ENCODE data around the gene SLN.

Gene SLN

DNA sequence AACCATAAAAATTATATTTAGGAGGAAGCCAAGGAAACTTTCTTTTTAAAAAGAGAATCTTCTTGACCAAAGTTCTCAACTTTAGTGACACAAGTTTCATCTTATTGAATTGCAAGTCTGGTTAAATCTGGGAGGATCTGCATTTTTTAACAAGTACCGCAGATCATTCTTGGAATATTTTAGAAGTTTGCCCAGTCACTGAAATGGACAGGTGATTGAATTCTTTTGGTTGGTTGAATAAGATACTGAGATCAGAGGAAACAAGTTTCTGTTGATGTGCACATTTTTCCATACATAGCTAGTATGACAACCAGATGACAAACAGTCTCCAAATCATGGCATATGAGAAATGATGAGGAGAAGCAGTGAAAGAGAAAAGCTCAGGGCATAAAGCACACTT, 50.2 kb downstream of the SLN start:
- no peaks in the 10 kb centered on the region for H3K27me3 ChIP-seq (ENCODE audit: insufficient read depth, low read length)
- no peak overlapping the region for H3K27ac ChIP-seq (ENCODE audit: low read depth, low read length)
- H3K9ac ChIP-seq (ENCODE audit: low read depth, low read length) = no peak overlapping the region
- no peak overlapping the region for H3K4me3 ChIP-seq (ENCODE audit: low read length)
- peaks cover 3% of the 10 kb centered on the region; the same call in 1 of the 2 replicates for H3K4me1 ChIP-seq (ENCODE audit: insufficient read depth, low read length)
- H3K9me3 ChIP-seq (ENCODE audit: insufficient read depth, low read depth, low read length) = no peaks in the 10 kb centered on the region
- 97% methylated on average over 1 of the region's 1 CpG for WGBS
- no peaks in the 10 kb centered on the region for H3K36me3 ChIP-seq (ENCODE audit: insufficient read depth, low read length)

DNA sequence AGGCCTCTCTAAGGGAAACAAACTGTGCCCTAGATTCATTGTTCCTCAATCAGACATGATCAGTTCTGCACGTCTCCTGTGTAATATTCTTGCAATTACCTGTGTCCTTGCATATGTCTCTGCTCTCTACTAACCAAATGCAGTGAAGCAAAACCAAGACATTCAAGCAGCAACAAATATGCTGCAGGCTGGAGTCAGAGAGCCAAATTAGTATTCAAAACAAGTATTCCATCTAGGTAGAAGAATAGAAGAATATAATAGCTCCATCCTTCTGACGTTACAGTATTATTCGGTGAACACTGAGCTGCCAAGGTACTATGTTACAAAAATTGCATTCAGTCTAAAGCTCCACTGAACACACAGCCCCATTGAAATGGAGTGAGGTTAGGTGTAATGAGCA, 51.8 kb downstream of the SLN start:
- Histone ChIP-seq H3K27me3 (ENCODE audit: insufficient read depth, low read length) (no peaks in the 10 kb centered on the region), H3K9ac (ENCODE audit: low read depth, low read length) (no peak overlapping the region), H3K27ac (ENCODE audit: low read depth, low read length) (no peak overlapping the region), H3K4me1 (ENCODE audit: insufficient read depth, low read length) (peaks cover 8% of the 10 kb centered on the region; the same call in 1 of the 2 replicates), H3K9me3 (ENCODE audit: insufficient read depth, low read depth, low read length) (no peaks in the 10 kb centered on the region), H3K36me3 (ENCODE audit: insufficient read depth, low read length) (no peaks in the 10 kb centered on the region), H3K4me3 (ENCODE audit: low read length) (no peak overlapping the region)
- WGBS = 92% methylated on average over 1 of the region's 3 CpGs

- H3K27ac ChIP-seq (ENCODE audit: low read depth, low read length) = no peak overlapping the region
- H3K27me3 ChIP-seq (ENCODE audit: insufficient read depth, low read length) = no peaks in the 10 kb centered on the region
- H3K4me1 ChIP-seq (ENCODE audit: insufficient read depth, low read length) = peaks cover 12% of the 10 kb centered on the region; the same call in 1 of the 2 replicates
- H3K36me3 ChIP-seq (ENCODE audit: insufficient read depth, low read length) = no peaks in the 10 kb centered on the region
- no peak overlapping the region for H3K9ac ChIP-seq (ENCODE audit: low read depth, low read length)
- H3K4me3 ChIP-seq (ENCODE audit: low read length) = no peak overlapping the region
- H3K9me3 ChIP-seq (ENCODE audit: insufficient read depth, low read depth, low read length) = no peaks in the 10 kb centered on the region
These were observed 52.5 kb downstream of the SLN start for GRCh38 chr11:107659310-107659709.
